K562 (cell line): ENCODE measurements around the gene TMEM107. TPM values are rescaled to one million over a fixed set of nuclear protein-coding genes. Genes with fewer than 3 reads are reported as not detected.

Experiments used
- CREB1 ChIP-seq, 2 experiments: sonication (generic) in 1 of 2; formaldehyde crosslinking in 1 of 2; IDR thresholded peaks; 2 replicates each; pipeline versions ENCODE4 v1.6.1 to v1.8.0; 2012 to 2022; ENCODE audit warnings: inconsistent platforms in 1 of 2, mild to moderate bottlenecking in 1 of 2, missing genetic modification reagents in 1 of 2, moderate library complexity in 1 of 2
- GTF2F1 ChIP-seq: IDR thresholded peaks from 2 replicates; pipeline ENCODE4 v1.6.1; 2011; ENCODE audit warnings: low read depth, low read length, improper control_type of control experiment
- HNRNPK ChIP-seq: fragments of 200-400 bp; formaldehyde crosslinking; IDR thresholded peaks from one replicate; pipeline ENCODE4 v1.6.1; 2018; ENCODE audit warnings: mild to moderate bottlenecking, low read depth, low read length; ENCODE audit not compliant: poor library complexity, severe bottlenecking
- ILK ChIP-seq: fragments of 450-650 bp; IDR thresholded peaks from 2 replicates; pipeline ENCODE4 v1.6.1; 2016; ENCODE audit warnings: missing genetic modification characterization, low read depth, mild to moderate bottlenecking, missing compliant biosample characterization, moderate library complexity, borderline replicate concordance
- KDM4B ChIP-seq, 2 experiments: fragments of 450-650 bp in 1 of 2; sonication (generic) in 1 of 2; IDR thresholded peaks; 2 replicates each; pipeline ENCODE4 v1.6.1; 2016 to 2017; ENCODE audit warnings: borderline replicate concordance in 2 of 2, antibody characterized with exemption in 1 of 2, low read depth in 1 of 2, mild to moderate bottlenecking in 1 of 2
- KHSRP ChIP-seq: fragments of 450-650 bp; IDR thresholded peaks from 2 replicates; pipeline ENCODE4 v1.6.1; 2017
- KLF1 ChIP-seq: fragments of 450-650 bp; IDR thresholded peaks from 2 replicates; pipeline ENCODE4 v1.6.1; 2016; ENCODE audit warnings: missing genetic modification characterization, missing compliant biosample characterization
- NUFIP1 ChIP-seq: fragments of 450-650 bp; IDR thresholded peaks from 2 replicates; pipeline ENCODE4 v1.6.1; 2018; ENCODE audit not compliant: partially characterized antibody
- PHF20 ChIP-seq: fragments of 450-650 bp; IDR thresholded peaks from 2 replicates; pipeline ENCODE4 v1.6.1; 2018; ENCODE audit not compliant: partially characterized antibody
- PYGO2 ChIP-seq: fragments of 450-650 bp; IDR thresholded peaks from 2 replicates; pipeline ENCODE4 v1.6.1; 2016; ENCODE audit warnings: mild to moderate bottlenecking, missing genetic modification characterization, moderate library complexity, missing compliant biosample characterization
- SIX5 ChIP-seq, 2 experiments: IDR thresholded peaks; 2 replicates each; pipeline ENCODE4 v1.6.1; 2011; ENCODE audit warnings: low read length in 2 of 2, borderline replicate concordance in 1 of 2, low read depth in 1 of 2, mild to moderate bottlenecking in 1 of 2, moderate library complexity in 1 of 2; ENCODE audit not compliant: insufficient read depth in 1 of 2
- SRSF1 ChIP-seq: fragments of 200-400 bp; formaldehyde crosslinking; IDR thresholded peaks from 2 replicates; pipeline ENCODE4 v1.6.1; 2017; ENCODE audit warnings: mild to moderate bottlenecking, low read depth, low read length, moderate library complexity
- SRSF9 ChIP-seq: fragments of 200-400 bp; formaldehyde crosslinking; IDR thresholded peaks from 2 replicates; pipeline ENCODE4 v1.6.1; 2017; ENCODE audit warnings: low read depth, low read length, borderline replicate concordance
- STAT5B ChIP-seq: fragments of 250-450 bp; sonication (Bioruptor Pico); IDR thresholded peaks from 2 replicates; pipeline ENCODE4 v1.8.0; 2021; ENCODE audit warnings: mild to moderate bottlenecking, inconsistent platforms
- TFAM ChIP-seq: fragments of 250-450 bp; sonication (Bioruptor Pico); conservative IDR thresholded peaks from 2 replicates; pipeline ENCODE4 v1.5.0; 2021; ENCODE audit warnings: mild to moderate bottlenecking, moderate library complexity
- ZNF347 ChIP-seq: fragments of 450-650 bp; formaldehyde crosslinking; IDR thresholded peaks from 2 replicates; pipeline ENCODE4 v1.4.0; 2020; ENCODE audit warnings: low read depth, mild to moderate bottlenecking, moderate library complexity
- polyA plus RNA-seq, 8 experiments: library from polyadenylated mRNA; depleted of rRNA in 4 of 8; stranded (reverse) in 5 of 8; unstranded in 3 of 8; fragments of >200 nt; fragmentation: Nextera tagmentation in 2 of 8; fragmentation: Illumina TruSeq in 1 of 8; extraction: Ambion mirVana in 2 of 8; extraction: Trizol in 1 of 8; gene quantifications; 2 replicates each; pipeline versions ENCODE4 v1.2.1 to v1.2.3, GENCODE V29; 2011 to 2014; ENCODE audit warnings: inconsistent platforms in 1 of 8, missing spikeins in 1 of 8
- total RNA-seq, 7 experiments: library from RNA; depleted of rRNA in 6 of 7; stranded (reverse); fragments of >200 nt in 6 of 7; fragmentation: Illumina TruSeq in 2 of 7; extraction: Trizol in 2 of 7; gene quantifications; 2 replicates each; pipeline versions ENCODE4 v1.2.1 to v1.2.3, GENCODE V29; 2011 to 2021; ENCODE audit warnings: low replicate concordance in 1 of 7
- TF ChIP-seq, protein P1 (sequence below): sonication (generic); IDR thresholded peaks from 2 replicates; pipeline ENCODE4 v1.6.1; 2016
- TF ChIP-seq, protein P2 (sequence below): fragments of 450-650 bp; IDR thresholded peaks from 2 replicates; pipeline ENCODE4 v1.6.1; 2016; ENCODE audit warnings: missing biosample characterization, missing genetic modification characterization
- TF ChIP-seq, protein P3 (sequence below): fragments of 450-650 bp; IDR thresholded peaks from one replicate; pipeline ENCODE4 v1.6.1; 2018; ENCODE audit warnings: mild to moderate bottlenecking, moderate library complexity; ENCODE audit not compliant: partially characterized antibody
- TF ChIP-seq, protein P4 (sequence below): sonication (generic); formaldehyde crosslinking; IDR thresholded peaks from 2 replicates; pipeline ENCODE4 v1.8.0; 2023; ENCODE audit warnings: mild to moderate bottlenecking, missing genetic modification reagents

The TMEM107 gene
- total and polyA plus RNA-seq, 9 of the 15 experiments (the other 6 are each of a cell fraction or from before 2014, with no cell fraction given), result 7.1 to 26.2 (median 16.9) TPM

DNA sequence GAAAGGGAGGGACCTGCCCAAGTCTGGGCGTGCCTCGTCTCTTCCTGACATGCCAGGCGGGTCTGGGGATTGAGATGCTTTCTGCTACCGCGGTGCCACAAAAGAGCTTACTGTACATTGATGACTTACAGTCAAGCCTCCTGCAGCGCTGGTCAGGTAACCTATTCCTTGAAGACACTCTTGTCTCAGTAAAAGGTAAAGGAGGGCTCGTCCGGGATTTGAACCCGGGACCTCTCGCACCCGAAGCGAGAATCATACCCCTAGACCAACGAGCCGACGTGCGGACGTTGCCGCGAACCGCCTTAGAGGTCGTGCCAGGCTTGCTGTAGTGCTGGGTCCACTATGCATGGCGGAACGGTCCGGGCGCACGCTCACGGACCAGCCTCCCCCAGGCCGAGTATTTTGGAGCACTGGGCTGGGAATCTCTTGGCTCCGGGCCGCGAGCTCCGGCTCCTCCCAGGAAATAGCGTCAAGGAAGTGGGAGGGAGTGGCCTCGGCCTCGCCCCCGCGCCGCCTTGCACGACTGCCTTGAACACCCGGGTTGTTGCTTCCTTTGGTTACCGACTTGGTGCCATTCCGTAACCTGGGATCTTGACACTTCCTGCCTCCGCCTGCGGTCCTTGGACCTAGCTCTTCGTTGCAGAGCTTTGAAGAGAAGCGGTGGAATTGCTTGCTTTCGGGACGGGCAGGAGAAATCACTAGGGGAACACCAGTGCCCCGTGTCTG lies 46.6 kb upstream of the TMEM107 start (continued):
- TF ChIP-seq, protein P1, sequence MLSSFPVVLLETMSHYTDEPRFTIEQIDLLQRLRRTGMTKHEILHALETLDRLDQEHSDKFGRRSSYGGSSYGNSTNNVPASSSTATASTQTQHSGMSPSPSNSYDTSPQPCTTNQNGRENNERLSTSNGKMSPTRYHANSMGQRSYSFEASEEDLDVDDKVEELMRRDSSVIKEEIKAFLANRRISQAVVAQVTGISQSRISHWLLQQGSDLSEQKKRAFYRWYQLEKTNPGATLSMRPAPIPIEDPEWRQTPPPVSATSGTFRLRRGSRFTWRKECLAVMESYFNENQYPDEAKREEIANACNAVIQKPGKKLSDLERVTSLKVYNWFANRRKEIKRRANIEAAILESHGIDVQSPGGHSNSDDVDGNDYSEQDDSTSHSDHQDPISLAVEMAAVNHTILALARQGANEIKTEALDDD, result 0 out of 2 replicates have a peak, but pooled peaks have one; percentile 19
- TF ChIP-seq KDM4B (IDR thresholded peaks at IDR 0.05; ENCODE audit: borderline replicate concordance in 2 of 2, low read depth in 1 of 2) (0 out of 4 replicates have a peak, but pooled peaks of 1 of the 2 experiments have one; percentile 61), SRSF1 (no peak), GTF2F1 (no peak; the same call in 1 of the 2 replicates), NUFIP1 (no peak), PYGO2 (tag) (no peak), HNRNPK (no peak), CREB1 (IDR thresholded peaks at IDR 0.05) (no peak; the same call in 1 of the 2 replicates), CREB1 (CRISPR knock-in tag; IDR thresholded peaks at IDR 0.05) (0 out of 2 replicates have a peak, but pooled peaks have one; percentile 33), PHF20 (no peak), ILK (no peak), TFAM (CRISPR knock-in tag) (no peak), SIX5 (IDR thresholded peaks at IDR 0.05; ENCODE audit: borderline replicate concordance in 1 of 2, insufficient read depth in 1 of 2, low read depth in 1 of 2, low read length in 2 of 2) (no peak), SRSF9 (no peak), STAT5B (no peak), KLF1 (tag) (no peak), ZNF347 (no peak), KHSRP (no peak)
- TF ChIP-seq, protein P2, sequence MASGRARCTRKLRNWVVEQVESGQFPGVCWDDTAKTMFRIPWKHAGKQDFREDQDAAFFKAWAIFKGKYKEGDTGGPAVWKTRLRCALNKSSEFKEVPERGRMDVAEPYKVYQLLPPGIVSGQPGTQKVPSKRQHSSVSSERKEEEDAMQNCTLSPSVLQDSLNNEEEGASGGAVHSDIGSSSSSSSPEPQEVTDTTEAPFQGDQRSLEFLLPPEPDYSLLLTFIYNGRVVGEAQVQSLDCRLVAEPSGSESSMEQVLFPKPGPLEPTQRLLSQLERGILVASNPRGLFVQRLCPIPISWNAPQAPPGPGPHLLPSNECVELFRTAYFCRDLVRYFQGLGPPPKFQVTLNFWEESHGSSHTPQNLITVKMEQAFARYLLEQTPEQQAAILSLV (tag), result no peak
- TF ChIP-seq, protein P3, sequence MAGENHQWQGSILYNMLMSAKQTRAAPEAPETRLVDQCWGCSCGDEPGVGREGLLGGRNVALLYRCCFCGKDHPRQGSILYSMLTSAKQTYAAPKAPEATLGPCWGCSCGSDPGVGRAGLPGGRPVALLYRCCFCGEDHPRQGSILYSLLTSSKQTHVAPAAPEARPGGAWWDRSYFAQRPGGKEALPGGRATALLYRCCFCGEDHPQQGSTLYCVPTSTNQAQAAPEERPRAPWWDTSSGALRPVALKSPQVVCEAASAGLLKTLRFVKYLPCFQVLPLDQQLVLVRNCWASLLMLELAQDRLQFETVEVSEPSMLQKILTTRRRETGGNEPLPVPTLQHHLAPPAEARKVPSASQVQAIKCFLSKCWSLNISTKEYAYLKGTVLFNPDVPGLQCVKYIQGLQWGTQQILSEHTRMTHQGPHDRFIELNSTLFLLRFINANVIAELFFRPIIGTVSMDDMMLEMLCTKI, result no peak
- TF ChIP-seq, protein P4, sequence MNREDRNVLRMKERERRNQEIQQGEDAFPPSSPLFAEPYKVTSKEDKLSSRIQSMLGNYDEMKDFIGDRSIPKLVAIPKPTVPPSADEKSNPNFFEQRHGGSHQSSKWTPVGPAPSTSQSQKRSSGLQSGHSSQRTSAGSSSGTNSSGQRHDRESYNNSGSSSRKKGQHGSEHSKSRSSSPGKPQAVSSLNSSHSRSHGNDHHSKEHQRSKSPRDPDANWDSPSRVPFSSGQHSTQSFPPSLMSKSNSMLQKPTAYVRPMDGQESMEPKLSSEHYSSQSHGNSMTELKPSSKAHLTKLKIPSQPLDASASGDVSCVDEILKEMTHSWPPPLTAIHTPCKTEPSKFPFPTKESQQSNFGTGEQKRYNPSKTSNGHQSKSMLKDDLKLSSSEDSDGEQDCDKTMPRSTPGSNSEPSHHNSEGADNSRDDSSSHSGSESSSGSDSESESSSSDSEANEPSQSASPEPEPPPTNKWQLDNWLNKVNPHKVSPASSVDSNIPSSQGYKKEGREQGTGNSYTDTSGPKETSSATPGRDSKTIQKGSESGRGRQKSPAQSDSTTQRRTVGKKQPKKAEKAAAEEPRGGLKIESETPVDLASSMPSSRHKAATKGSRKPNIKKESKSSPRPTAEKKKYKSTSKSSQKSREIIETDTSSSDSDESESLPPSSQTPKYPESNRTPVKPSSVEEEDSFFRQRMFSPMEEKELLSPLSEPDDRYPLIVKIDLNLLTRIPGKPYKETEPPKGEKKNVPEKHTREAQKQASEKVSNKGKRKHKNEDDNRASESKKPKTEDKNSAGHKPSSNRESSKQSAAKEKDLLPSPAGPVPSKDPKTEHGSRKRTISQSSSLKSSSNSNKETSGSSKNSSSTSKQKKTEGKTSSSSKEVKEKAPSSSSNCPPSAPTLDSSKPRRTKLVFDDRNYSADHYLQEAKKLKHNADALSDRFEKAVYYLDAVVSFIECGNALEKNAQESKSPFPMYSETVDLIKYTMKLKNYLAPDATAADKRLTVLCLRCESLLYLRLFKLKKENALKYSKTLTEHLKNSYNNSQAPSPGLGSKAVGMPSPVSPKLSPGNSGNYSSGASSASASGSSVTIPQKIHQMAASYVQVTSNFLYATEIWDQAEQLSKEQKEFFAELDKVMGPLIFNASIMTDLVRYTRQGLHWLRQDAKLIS (CRISPR knock-in tag), result peak; percentile 53; the same call in 1 of the 2 replicates
